IMR-90 (cell line): ENCODE measurements around the gene COX7C. TPM values are rescaled to one million over a fixed set of nuclear protein-coding genes. Genes with fewer than 3 reads are reported as not detected.

ENCODE experiments used
- ATAC-seq: fragments of 200-7000 bp; cut with Tn5 transposase; 2 replicates; pipeline ENCODE4 v1.9.1; 2020; ENCODE audit warnings: low read depth, mild to moderate bottlenecking, moderate library complexity
- BruUV-seq: library from RNA; stranded (reverse); fragments of 400-500 nt; replicated peaks from 2 replicates; lab custom pipeline; 2021; lab: Mats Ljungman, UMichigan
- CTCF ChIA-PET: fragments of 300-600 bp; formaldehyde crosslinking; extraction: SDS; loops from one replicate; lab custom pipeline; 2021; ENCODE audit warnings: antibody characterized with exemption; lab: Yijun Ruan, JAX
- POLR2A ChIA-PET: fragments of 300-600 bp; sonication (Branson Sonifier 250); formaldehyde crosslinking; loops from one replicate; lab custom pipeline; 2022; ENCODE audit warnings: antibody characterized with exemption; ENCODE audit not compliant: unreplicated experiment; lab: Charles Lee
- DNase-seq: peaks from one replicate; pipeline ENCODE4 v3.0.0; 2013
- H2AFZ ChIP-seq: replicated peaks from 2 replicates; pipeline ENCODE3; 2013; ENCODE audit warnings: low read length, mild to moderate bottlenecking; ENCODE audit not compliant: poor library complexity
- H2AK5ac ChIP-seq: 2 replicates; pipeline ENCODE4 v1.6.1; 2013; ENCODE audit warnings: low read depth, low read length, inconsistent platforms
- H2AK9ac ChIP-seq: replicated peaks from 2 replicates; pipeline ENCODE3; 2013; ENCODE audit warnings: mild to moderate bottlenecking, low read depth, low read length, moderate library complexity; ENCODE audit not compliant: poor library complexity
- H2BK120ac ChIP-seq: 2 replicates; pipeline ENCODE4 v1.6.1; 2013; ENCODE audit warnings: low read depth, low read length, inconsistent platforms
- H2BK15ac ChIP-seq: 3 replicates; pipeline ENCODE4 v1.6.1; 2013; ENCODE audit warnings: low read depth, low read length, inconsistent platforms
- H2BK20ac ChIP-seq: 2 replicates; pipeline ENCODE4 v1.6.1; 2013; ENCODE audit warnings: low read depth, mild to moderate bottlenecking, inconsistent platforms, low read length, moderate library complexity
- H2BK5ac ChIP-seq: 2 replicates; pipeline ENCODE4 v1.6.1; 2013; ENCODE audit warnings: mild to moderate bottlenecking, low read depth, low read length, inconsistent platforms; ENCODE audit not compliant: poor library complexity, severe bottlenecking
- H3K14ac ChIP-seq: replicated peaks from 2 replicates; pipeline ENCODE4 v1.6.1; 2013; ENCODE audit warnings: low read depth, low read length, inconsistent platforms
- H3K18ac ChIP-seq: 2 replicates; pipeline ENCODE4 v1.6.1; 2013; ENCODE audit warnings: low read depth, low read length, control low read depth
- H3K23ac ChIP-seq: 2 replicates; pipeline ENCODE4 v1.6.1; 2013; ENCODE audit warnings: low read depth, low read length, inconsistent platforms
- H3K27ac ChIP-seq: 2 replicates; pipeline ENCODE4 v1.5.1; 2013; ENCODE audit warnings: mild to moderate bottlenecking, control low read depth, low read length; ENCODE audit not compliant: insufficient read depth
- H3K27me3 ChIP-seq: 2 replicates; pipeline ENCODE4 v1.6.1; 2013; ENCODE audit warnings: low read length; ENCODE audit not compliant: control insufficient read depth, insufficient read depth
- H3K36me3 ChIP-seq: 2 replicates; pipeline ENCODE4 v1.6.1; 2013; ENCODE audit warnings: low read length, mixed read lengths; ENCODE audit not compliant: control insufficient read depth, insufficient read depth
- H3K4ac ChIP-seq: 2 replicates; pipeline ENCODE4 v1.6.1; 2013; ENCODE audit warnings: low read depth, low read length, inconsistent platforms
- H3K4me1 ChIP-seq: 2 replicates; pipeline ENCODE4 v1.6.1; 2013; ENCODE audit warnings: low read length, mixed read lengths; ENCODE audit not compliant: control insufficient read depth, insufficient read depth
- H3K4me2 ChIP-seq: 2 replicates; pipeline ENCODE4 v1.6.1; 2013; ENCODE audit warnings: low read depth, mild to moderate bottlenecking, control low read depth, low read length, moderate library complexity
- H3K4me3 ChIP-seq: 2 replicates; pipeline ENCODE4 v1.5.1; 2013; ENCODE audit warnings: low read depth, mild to moderate bottlenecking, control low read depth, low read length, moderate library complexity; ENCODE audit not compliant: insufficient read depth
- H3K56ac ChIP-seq: 2 replicates; pipeline ENCODE4 v1.6.1; 2013; ENCODE audit warnings: low read length, inconsistent platforms; ENCODE audit not compliant: insufficient read depth; ENCODE audit errors: extremely low read depth
- H3K79me1 ChIP-seq, 2 experiments: 2 replicates each; pipeline ENCODE4 v1.6.1; 2013; ENCODE audit warnings: low read length in 2 of 2, inconsistent platforms in 1 of 2, low read depth in 1 of 2
- H3K9ac ChIP-seq: 2 replicates; pipeline ENCODE4 v1.6.1; 2013; ENCODE audit warnings: low read depth, low read length, control low read depth
- H3K9me1 ChIP-seq: 2 replicates; pipeline ENCODE4 v1.6.1; 2013; ENCODE audit warnings: low read length, inconsistent platforms; ENCODE audit not compliant: insufficient read depth
- H3K9me3 ChIP-seq: 2 replicates; pipeline ENCODE4 v1.6.1; 2013; ENCODE audit warnings: low read length; ENCODE audit not compliant: control insufficient read depth, insufficient read depth
- H4K20me1 ChIP-seq: 2 replicates; pipeline ENCODE4 v1.6.1; 2013; ENCODE audit warnings: low read length, inconsistent platforms; ENCODE audit not compliant: insufficient read depth
- H4K5ac ChIP-seq: 2 replicates; pipeline ENCODE4 v1.6.1; 2013; ENCODE audit warnings: mild to moderate bottlenecking, low read depth, low read length, control low read depth
- H4K8ac ChIP-seq, 2 experiments: 2 replicates each; pipeline ENCODE4 v1.6.1; 2013; ENCODE audit warnings: low read depth in 2 of 2, low read length in 2 of 2, control low read depth in 1 of 2, inconsistent platforms in 1 of 2
- H4K91ac ChIP-seq: 2 replicates; pipeline ENCODE4 v1.6.1; 2013; ENCODE audit warnings: low read depth, low read length, inconsistent platforms; ENCODE audit not compliant: insufficient read depth
- BHLHE40 ChIP-seq: fragments of 150-350 bp; IDR thresholded peaks from 2 replicates; pipeline ENCODE4 v1.6.1; 2016; ENCODE audit warnings: mild to moderate bottlenecking, low read depth, low read length
- CEBPB ChIP-seq: IDR thresholded peaks from 2 replicates; pipeline ENCODE4 v1.6.1; 2012; ENCODE audit warnings: low read depth, low read length, improper control_type of control experiment
- CHD1 ChIP-seq: IDR thresholded peaks from 2 replicates; pipeline ENCODE4 v1.6.1; 2012; ENCODE audit warnings: low read depth, low read length, improper control_type of control experiment
- CTCF ChIP-seq: conservative IDR thresholded peaks from 2 replicates; pipeline ENCODE4 v1.5.1; 2012; ENCODE audit warnings: mild to moderate bottlenecking, low read depth, low read length, improper control_type of control experiment
- ELK1 ChIP-seq: fragments of 150-350 bp; IDR thresholded peaks from 2 replicates; pipeline ENCODE4 v1.6.1; 2016; ENCODE audit warnings: low read depth, mild to moderate bottlenecking, low read length, moderate library complexity, borderline replicate concordance
- FOS ChIP-seq: fragments of 150-350 bp; IDR thresholded peaks from 2 replicates; pipeline ENCODE4 v1.6.1; 2016; ENCODE audit warnings: low read depth, low read length
- MAFK ChIP-seq: IDR thresholded peaks from 2 replicates; pipeline ENCODE4 v1.6.1; 2012; ENCODE audit warnings: low read depth, low read length, improper control_type of control experiment
- MAZ ChIP-seq: IDR thresholded peaks from 2 replicates; pipeline ENCODE4 v1.6.1; 2012; ENCODE audit warnings: low read depth, mild to moderate bottlenecking, low read length, improper control_type of control experiment, moderate library complexity, borderline replicate concordance
- MXI1 ChIP-seq: IDR thresholded peaks from 2 replicates; pipeline ENCODE4 v1.6.1; 2012; ENCODE audit warnings: low read depth, mild to moderate bottlenecking, low read length, moderate library complexity, borderline replicate concordance
- NFE2L2 ChIP-seq: fragments of 150-350 bp; IDR thresholded peaks from 2 replicates; pipeline ENCODE4 v1.6.1; 2016; ENCODE audit warnings: low read depth, mild to moderate bottlenecking, low read length
- POLR2A ChIP-seq: IDR thresholded peaks from 2 replicates; pipeline ENCODE4 v1.6.1; 2012; ENCODE audit warnings: mild to moderate bottlenecking, low read depth, low read length
- RAD21 ChIP-seq: IDR thresholded peaks from 2 replicates; pipeline ENCODE4 v1.6.1; 2012; ENCODE audit warnings: low read length, improper control_type of control experiment
- RCOR1 ChIP-seq: IDR thresholded peaks from 2 replicates; pipeline ENCODE4 v1.6.1; 2012; ENCODE audit warnings: mild to moderate bottlenecking, low read length, improper control_type of control experiment; ENCODE audit not compliant: insufficient replicate concordance
- RFX5 ChIP-seq: IDR thresholded peaks from 2 replicates; pipeline ENCODE4 v1.8.0; 2012; ENCODE audit warnings: low read depth, mild to moderate bottlenecking, low read length, moderate library complexity
- SMC3 ChIP-seq: fragments of 150-350 bp; IDR thresholded peaks from 2 replicates; pipeline ENCODE4 v1.6.1; 2016; ENCODE audit warnings: low read depth, mild to moderate bottlenecking, antibody characterized with exemption, low read length, moderate library complexity
- USF2 ChIP-seq: fragments of 150-350 bp; IDR thresholded peaks from 2 replicates; pipeline ENCODE4 v1.6.1; 2017; ENCODE audit warnings: mild to moderate bottlenecking, antibody characterized with exemption, low read length, low read depth
- dilution Hi-C: fragments of 300-500 bp; cut with HindIII; formaldehyde crosslinking; loops from one replicate; pipeline ENCODE4 v1.14.3; 2018; ENCODE audit warnings: low sequenced_read_pairs; ENCODE audit not compliant: unreplicated experiment
- in situ Hi-C: fragments of 300-500 bp; cut with MboI; formaldehyde crosslinking; loops from 3 replicates; pipeline ENCODE4 v1.14.3; 2019; ENCODE audit warnings: low sequenced_read_pairs, inconsistent platforms, mixed read lengths
- intact Hi-C: fragments of 100-400 bp; cut with micrococcal nuclease; formaldehyde crosslinking; loops from 2 replicates; pipeline ENCODE4 v1.10.0; 2022
- polyA plus RNA-seq, 3 experiments: library from polyadenylated mRNA; depleted of rRNA; stranded (reverse); fragments of >200 nt; gene quantifications; 2 replicates each; pipeline ENCODE4 v1.2.3, GENCODE V29; 2012; ENCODE audit warnings: low replicate concordance in 1 of 3
- total RNA-seq: library from RNA; depleted of rRNA; stranded (reverse); fragments of >200 nt; gene quantifications from 2 replicates; pipeline ENCODE4 v1.2.3, GENCODE V29; 2012

Gene COX7C
- total and polyA plus RNA-seq, 2 of the 4 experiments (the other 2 are of a cell fraction), result 91.4 to 564 TPM

GRCh38 chr5:86645885-86646284, 28.1 kb downstream of the COX7C start:
- no peak overlapping the region for H2BK15ac ChIP-seq
- in situ Hi-C loops (no loop called here), dilution Hi-C loops (no loop called here), intact Hi-C loops (no loop called here)
- no peaks in the 10 kb centered on the region for H3K9me3 ChIP-seq
- no peak overlapping the region for H2AK9ac ChIP-seq
- no peak overlapping the region for H2BK20ac ChIP-seq
- CTCF ChIA-PET, result no interaction called here
- no peaks in the 10 kb centered on the region for H3K79me1 ChIP-seq
- TF ChIP-seq RFX5 (no peak), FOS (no peak), MAZ (no peak), ELK1 (no peak), USF2 (no peak), POLR2A (no peak), CHD1 (no peak), CTCF (no peak), NFE2L2 (no peak), MXI1 (no peak), MAFK (no peak), CEBPB (no peak), SMC3 (no peak), RAD21 (no peak), RCOR1 (no peak), BHLHE40 (no peak)
- no TSS peak for BruUV-seq
- no peak overlapping the region for H3K23ac ChIP-seq
- no peaks in the 10 kb centered on the region for H3K36me3 ChIP-seq
- no peak overlapping the region for H3K9ac ChIP-seq
- no peak overlapping the region for H3K56ac ChIP-seq
- H3K9me1 ChIP-seq, result no peaks in the 10 kb centered on the region
- H3K18ac ChIP-seq, result no peak overlapping the region
- H2BK5ac ChIP-seq, result no peak overlapping the region
- H2AK5ac ChIP-seq, result no peak overlapping the region
- ATAC-seq (no peak), DNase-seq (no peak)
- no peak overlapping the region for H4K91ac ChIP-seq
- H2BK120ac ChIP-seq, result no peak overlapping the region
- H4K20me1 ChIP-seq, result no peaks in the 10 kb centered on the region
- H4K5ac ChIP-seq, result no peak overlapping the region
- H3K4ac ChIP-seq, result no peak overlapping the region
- H3K4me3 ChIP-seq, result no peak overlapping the region
- H2AFZ ChIP-seq, result no peak overlapping the region
- H3K14ac ChIP-seq, result no peak overlapping the region
- POLR2A ChIA-PET, result no interaction called here
- H3K4me1 ChIP-seq, result no peaks in the 10 kb centered on the region
- H3K4me2 ChIP-seq, result no peak overlapping the region
- no peak overlapping the region for H3K27ac ChIP-seq
- H3K27me3 ChIP-seq, result no peaks in the 10 kb centered on the region
- H4K8ac ChIP-seq, result no peak overlapping the region
